CD14-positive monocyte (primary cell): Measurements from ENCODE around the gene TRHDE. TPM values are rescaled to one million over a fixed set of nuclear protein-coding genes. Genes with fewer than 3 reads are reported as not detected.
A peak's percentile ranks its signal among the peaks of the same experiment; 100 is the strongest.

Experiments
- DNase-seq, 3 donors: peaks; one replicate each; pipeline ENCODE4 v3.0.0-alpha.2; 2011 to 2022
- H2AFZ ChIP-seq: 2 replicates; pipeline ENCODE4 v1.6.0; 2012; ENCODE audit warnings: mild to moderate bottlenecking, low read depth, low read length, inconsistent platforms; ENCODE audit not compliant: insufficient read depth, poor library complexity, severe bottlenecking
- H3K27ac ChIP-seq, 2 donors: 1 replicate in 1 of 2; 2 replicates in 1 of 2; pipeline ENCODE4 v1.5.1; 2012 to 2013; ENCODE audit warnings: low read length in 2 of 2, control low read depth in 1 of 2, inconsistent platforms in 1 of 2, low read depth in 1 of 2, mild to moderate bottlenecking in 1 of 2
- H3K27me3 ChIP-seq, 2 donors: one replicate each; pipeline versions ENCODE4 v1.6.0 to v1.6.1; 2011 to 2013; ENCODE audit warnings: low read length in 2 of 2; ENCODE audit not compliant: control insufficient read depth in 2 of 2, insufficient read depth in 2 of 2
- H3K36me3 ChIP-seq, 2 donors: replicated peaks in 1 of 2; 1 replicate in 1 of 2; 2 replicates in 1 of 2; pipeline versions ENCODE4 v1.5.1 to v1.6.1; 2012 to 2013; ENCODE audit warnings: low read length in 2 of 2, control low read depth in 1 of 2, inconsistent platforms in 1 of 2, mild to moderate bottlenecking in 1 of 2; ENCODE audit not compliant: insufficient read depth in 2 of 2, control insufficient read depth in 1 of 2
- H3K4me1 ChIP-seq, 2 donors: 1 replicate in 1 of 2; 2 replicates in 1 of 2; pipeline versions ENCODE4 v1.5.1 to v1.6.1; 2012 to 2013; ENCODE audit warnings: low read length in 2 of 2, control low read depth in 1 of 2, inconsistent platforms in 1 of 2, mild to moderate bottlenecking in 1 of 2, moderate library complexity in 1 of 2; ENCODE audit not compliant: insufficient read depth in 2 of 2, control insufficient read depth in 1 of 2
- H3K4me2 ChIP-seq: replicated peaks from 2 replicates; pipeline ENCODE3; 2012; ENCODE audit warnings: low read length, moderate library complexity, mild to moderate bottlenecking; ENCODE audit not compliant: poor library complexity, severe bottlenecking; ENCODE audit errors: extremely low read depth
- H3K4me3 ChIP-seq, 3 experiments: fragments of 200-600 bp in 1 of 3; sonication (generic) in 1 of 3; replicated peaks in 1 of 3; 1 replicate in 2 of 3; 2 replicates in 1 of 3; pipeline ENCODE4 v1.5.1; 2011 to 2013; ENCODE audit warnings: low read length in 3 of 3, mild to moderate bottlenecking in 3 of 3, control low read depth in 2 of 3, low read depth in 2 of 3, inconsistent platforms in 1 of 3, moderate library complexity in 1 of 3
- H3K79me2 ChIP-seq: 2 replicates; pipeline ENCODE4 v1.6.0; 2012; ENCODE audit warnings: mild to moderate bottlenecking, control low read depth, inconsistent platforms, low read length, moderate library complexity; ENCODE audit not compliant: insufficient read depth
- H3K9ac ChIP-seq: 2 replicates; pipeline ENCODE4 v1.6.0; 2017; ENCODE audit warnings: low read length, mild to moderate bottlenecking; ENCODE audit not compliant: insufficient read depth, poor library complexity, severe bottlenecking
- H3K9me3 ChIP-seq, 2 donors: replicated peaks in 1 of 2; 1 replicate in 1 of 2; 2 replicates in 1 of 2; pipeline versions ENCODE4 v1.5.1 to v1.6.1; 2012 to 2013; ENCODE audit warnings: low read length in 2 of 2, control low read depth in 1 of 2; ENCODE audit not compliant: control insufficient read depth in 1 of 2, insufficient read depth in 1 of 2
- H4K20me1 ChIP-seq: 2 replicates; pipeline ENCODE4 v1.6.0; 2012; ENCODE audit warnings: mild to moderate bottlenecking, low read length, control low read depth, moderate library complexity; ENCODE audit not compliant: insufficient read depth
- H3K27ac Mint-ChIP-seq, 7 donors: one replicate each; pipeline ENCODE4 v1.8.0; 2020; ENCODE audit warnings: mild to moderate bottlenecking in 7 of 7, mixed read lengths in 7 of 7, moderate library complexity in 6 of 7, inconsistent platforms in 2 of 7
- H3K27me3 Mint-ChIP-seq, 3 donors: one replicate each; pipeline ENCODE4 v1.8.0; 2021 to 2022; ENCODE audit warnings: low read depth in 3 of 3, mild to moderate bottlenecking in 3 of 3, mixed read lengths in 3 of 3, moderate library complexity in 3 of 3, inconsistent platforms in 1 of 3
- H3K36me3 Mint-ChIP-seq, 2 donors: one replicate each; pipeline ENCODE4 v1.8.0; 2020; ENCODE audit warnings: mixed read lengths in 2 of 2, inconsistent platforms in 1 of 2, mild to moderate bottlenecking in 1 of 2
- H3K4me1 Mint-ChIP-seq: one replicate; pipeline ENCODE4 v1.8.0; 2020; ENCODE audit warnings: mild to moderate bottlenecking, mixed read lengths
- H3K4me3 Mint-ChIP-seq, 2 donors: one replicate each; pipeline ENCODE4 v1.8.0; 2020; ENCODE audit warnings: mild to moderate bottlenecking in 2 of 2, mixed read lengths in 2 of 2, moderate library complexity in 1 of 2
- H3K9me3 Mint-ChIP-seq, 7 donors: one replicate each; pipeline ENCODE4 v1.8.0; 2020 to 2022; ENCODE audit warnings: mixed read lengths in 7 of 7, mild to moderate bottlenecking in 6 of 7, moderate library complexity in 6 of 7, inconsistent platforms in 2 of 7
- WGBS: methylation state at CpG from one replicate; pipeline ENCODE4 v1.1.5; 2013; ENCODE audit warnings: missing lambda C conversion rate; ENCODE audit not compliant: insufficient coverage; 5-methylcytosine and 5-hydroxymethylcytosine counted together
- intact Hi-C, 2 donors: fragments of 100-400 bp; cut with micrococcal nuclease; formaldehyde crosslinking; loops; one replicate each; pipeline versions ENCODE4 v1.15.0 to v1.15.1; 2023
- polyA plus RNA-seq, 3 donors: library from polyadenylated mRNA; depleted of rRNA in 1 of 3; unstranded in 2 of 3; stranded (reverse) in 1 of 3; fragments of 300-500 nt in 2 of 3; fragments of >200 nt in 1 of 3; fragmentation: Illumina TruSeq in 2 of 3; gene quantifications; 1 replicate in 2 of 3; 2 replicates in 1 of 3; pipeline ENCODE4 v1.2.3, GENCODE V29; 2012 to 2021
- TF ChIP-seq, protein P1 (sequence below): fragments of 200-600 bp; IDR thresholded peaks from one replicate; pipeline ENCODE4 v1.8.0; 2022; ENCODE audit warnings: antibody characterized with exemption, mild to moderate bottlenecking

The TRHDE gene
- polyA plus RNA-seq, 3 donors = not detected

GRCh38 chr12:72273851-72274351 lies 1.7 kb downstream of the TRHDE start:
- peaks cover 0 to 19% (median 14%) of the 10 kb centered on the region in 7 donors for H3K9me3 Mint-ChIP-seq
- H3K27ac Mint-ChIP-seq = peak overlapping the region in 2 of 7 donors; percentile 4 to 28
- Histone ChIP-seq H2AFZ (no peak overlapping the region), H3K4me2 (peak overlapping the region; percentile 83), H3K79me2 (no peaks in the 10 kb centered on the region), H3K36me3 (no peaks in the 10 kb centered on the region), H3K4me1 (peaks cover 43 to 52% of the 10 kb centered on the region in 2 donors), H3K9ac (peak overlapping the region; percentile 25), H3K4me3 (peak overlapping the region in 2 of 3 experiments; percentile 31 to 78), H3K9me3 (peaks cover 5 to 29% of the 10 kb centered on the region in 2 donors), H3K27me3 (peaks cover 37 to 61% of the 10 kb centered on the region in 2 donors), H3K27ac (no peak overlapping the region), H4K20me1 (no peaks in the 10 kb centered on the region)
- H3K27me3 Mint-ChIP-seq = peaks cover 47 to 67% (median 54%) of the 10 kb centered on the region in 3 donors
- TF ChIP-seq, protein P1, sequence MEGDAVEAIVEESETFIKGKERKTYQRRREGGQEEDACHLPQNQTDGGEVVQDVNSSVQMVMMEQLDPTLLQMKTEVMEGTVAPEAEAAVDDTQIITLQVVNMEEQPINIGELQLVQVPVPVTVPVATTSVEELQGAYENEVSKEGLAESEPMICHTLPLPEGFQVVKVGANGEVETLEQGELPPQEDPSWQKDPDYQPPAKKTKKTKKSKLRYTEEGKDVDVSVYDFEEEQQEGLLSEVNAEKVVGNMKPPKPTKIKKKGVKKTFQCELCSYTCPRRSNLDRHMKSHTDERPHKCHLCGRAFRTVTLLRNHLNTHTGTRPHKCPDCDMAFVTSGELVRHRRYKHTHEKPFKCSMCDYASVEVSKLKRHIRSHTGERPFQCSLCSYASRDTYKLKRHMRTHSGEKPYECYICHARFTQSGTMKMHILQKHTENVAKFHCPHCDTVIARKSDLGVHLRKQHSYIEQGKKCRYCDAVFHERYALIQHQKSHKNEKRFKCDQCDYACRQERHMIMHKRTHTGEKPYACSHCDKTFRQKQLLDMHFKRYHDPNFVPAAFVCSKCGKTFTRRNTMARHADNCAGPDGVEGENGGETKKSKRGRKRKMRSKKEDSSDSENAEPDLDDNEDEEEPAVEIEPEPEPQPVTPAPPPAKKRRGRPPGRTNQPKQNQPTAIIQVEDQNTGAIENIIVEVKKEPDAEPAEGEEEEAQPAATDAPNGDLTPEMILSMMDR = no peak
- peak overlapping the region; percentile 86 to 99 for H3K4me3 Mint-ChIP-seq
- H3K36me3 Mint-ChIP-seq = peaks cover 6 to 7% of the 10 kb centered on the region in 2 donors
- DNase-seq = no peak
- WGBS = 31% methylated on average over 11 of the region's 17 CpGs
- intact Hi-C loops = no loop called here
- peaks cover 45% of the 10 kb centered on the region for H3K4me1 Mint-ChIP-seq

GRCh38 chr12:72274931-72275330 lies 2.8 kb downstream of the TRHDE start:
- Histone ChIP-seq H3K36me3 (no peaks in the 10 kb centered on the region), H3K27me3 (peaks cover 30 to 55% of the 10 kb centered on the region in 2 donors), H3K9ac (no peak overlapping the region), H3K9me3 (peaks cover 5 to 29% of the 10 kb centered on the region in 2 donors), H3K79me2 (no peaks in the 10 kb centered on the region), H3K4me2 (peak overlapping the region; percentile 3), H3K27ac (no peak overlapping the region), H2AFZ (no peak overlapping the region), H4K20me1 (no peaks in the 10 kb centered on the region), H3K4me1 (peaks cover 43 to 52% of the 10 kb centered on the region in 2 donors), H3K4me3 (no peak overlapping the region)
- Mint-ChIP-seq H3K4me3 (peak overlapping the region in 1 of 2 donors; percentile 75), H3K9me3 (peaks cover 0 to 19% (median 14%) of the 10 kb centered on the region in 7 donors), H3K36me3 (peaks cover 6 to 7% of the 10 kb centered on the region in 2 donors), H3K4me1 (peaks cover 45% of the 10 kb centered on the region), H3K27ac (no peak overlapping the region), H3K27me3 (peaks cover 42 to 68% (median 49%) of the 10 kb centered on the region in 3 donors)
- peak in 2 of 3 donors; percentile 2 to 3 for DNase-seq
- intact Hi-C loops = no loop called here
- TF ChIP-seq, protein P1 = no peak
- WGBS = no CpG with 5 or more reads among the region's 1 CpG
